ENCODE measurements around the gene VIPR2. TPM values are rescaled to one million over a fixed set of nuclear protein-coding genes. Genes with fewer than 3 reads are reported as not detected.
A peak's percentile ranks its signal among the peaks of the same experiment; 100 is the strongest.

The VIPR2 gene
- total and polyA plus RNA-seq, 2 experiments from 2014 or later, result 1.3 to 2.7 TPM

DNA sequence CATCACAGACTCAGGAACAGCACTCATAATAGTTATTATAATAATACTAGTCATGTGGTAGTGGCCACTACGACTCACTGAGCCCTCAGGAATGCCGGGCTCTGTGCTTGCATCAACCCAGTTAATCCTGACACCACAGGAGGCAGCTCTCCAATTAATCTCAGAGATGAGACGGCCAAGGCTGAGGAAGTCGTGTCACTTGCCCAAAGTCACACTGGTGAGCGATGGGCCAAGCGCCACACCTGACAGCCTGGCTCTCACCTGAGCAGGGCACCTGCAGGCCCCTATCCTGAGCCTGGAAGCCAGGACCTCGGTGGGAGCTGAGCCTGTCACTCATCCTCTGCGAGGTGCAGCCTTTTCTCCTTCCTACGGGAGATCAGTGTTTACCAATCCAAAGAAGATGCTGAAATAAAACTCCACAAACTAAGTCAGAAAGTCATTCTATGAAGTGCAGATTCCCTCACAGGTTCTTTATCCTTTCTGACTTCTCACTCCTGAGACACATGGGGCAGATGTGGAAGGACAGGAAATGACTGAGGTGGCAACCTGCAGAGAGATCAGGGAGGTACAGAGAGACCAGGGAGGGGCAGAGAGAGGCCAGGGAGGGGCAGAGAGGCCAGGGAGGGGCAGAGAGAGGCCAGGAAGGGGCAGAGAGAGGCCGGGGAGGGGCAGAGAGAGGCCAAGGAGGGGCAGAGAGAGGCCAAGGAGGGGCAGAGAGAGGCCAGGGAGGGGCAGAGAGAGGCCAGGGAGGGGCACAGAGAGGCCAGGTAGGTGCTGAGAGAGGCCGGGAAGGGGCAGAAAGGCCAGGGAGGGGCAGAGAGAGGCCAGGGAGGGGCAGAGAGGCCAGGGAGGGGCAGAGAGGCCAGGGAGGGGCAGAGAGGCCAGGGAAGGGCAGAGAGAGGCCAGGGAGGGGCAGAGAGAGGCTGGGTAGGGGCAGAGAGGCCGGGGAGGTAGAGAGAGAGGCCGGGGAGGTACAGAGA, 38.5 kb downstream of the VIPR2 start (continued):
- TF ChIP-seq, protein P1, sequence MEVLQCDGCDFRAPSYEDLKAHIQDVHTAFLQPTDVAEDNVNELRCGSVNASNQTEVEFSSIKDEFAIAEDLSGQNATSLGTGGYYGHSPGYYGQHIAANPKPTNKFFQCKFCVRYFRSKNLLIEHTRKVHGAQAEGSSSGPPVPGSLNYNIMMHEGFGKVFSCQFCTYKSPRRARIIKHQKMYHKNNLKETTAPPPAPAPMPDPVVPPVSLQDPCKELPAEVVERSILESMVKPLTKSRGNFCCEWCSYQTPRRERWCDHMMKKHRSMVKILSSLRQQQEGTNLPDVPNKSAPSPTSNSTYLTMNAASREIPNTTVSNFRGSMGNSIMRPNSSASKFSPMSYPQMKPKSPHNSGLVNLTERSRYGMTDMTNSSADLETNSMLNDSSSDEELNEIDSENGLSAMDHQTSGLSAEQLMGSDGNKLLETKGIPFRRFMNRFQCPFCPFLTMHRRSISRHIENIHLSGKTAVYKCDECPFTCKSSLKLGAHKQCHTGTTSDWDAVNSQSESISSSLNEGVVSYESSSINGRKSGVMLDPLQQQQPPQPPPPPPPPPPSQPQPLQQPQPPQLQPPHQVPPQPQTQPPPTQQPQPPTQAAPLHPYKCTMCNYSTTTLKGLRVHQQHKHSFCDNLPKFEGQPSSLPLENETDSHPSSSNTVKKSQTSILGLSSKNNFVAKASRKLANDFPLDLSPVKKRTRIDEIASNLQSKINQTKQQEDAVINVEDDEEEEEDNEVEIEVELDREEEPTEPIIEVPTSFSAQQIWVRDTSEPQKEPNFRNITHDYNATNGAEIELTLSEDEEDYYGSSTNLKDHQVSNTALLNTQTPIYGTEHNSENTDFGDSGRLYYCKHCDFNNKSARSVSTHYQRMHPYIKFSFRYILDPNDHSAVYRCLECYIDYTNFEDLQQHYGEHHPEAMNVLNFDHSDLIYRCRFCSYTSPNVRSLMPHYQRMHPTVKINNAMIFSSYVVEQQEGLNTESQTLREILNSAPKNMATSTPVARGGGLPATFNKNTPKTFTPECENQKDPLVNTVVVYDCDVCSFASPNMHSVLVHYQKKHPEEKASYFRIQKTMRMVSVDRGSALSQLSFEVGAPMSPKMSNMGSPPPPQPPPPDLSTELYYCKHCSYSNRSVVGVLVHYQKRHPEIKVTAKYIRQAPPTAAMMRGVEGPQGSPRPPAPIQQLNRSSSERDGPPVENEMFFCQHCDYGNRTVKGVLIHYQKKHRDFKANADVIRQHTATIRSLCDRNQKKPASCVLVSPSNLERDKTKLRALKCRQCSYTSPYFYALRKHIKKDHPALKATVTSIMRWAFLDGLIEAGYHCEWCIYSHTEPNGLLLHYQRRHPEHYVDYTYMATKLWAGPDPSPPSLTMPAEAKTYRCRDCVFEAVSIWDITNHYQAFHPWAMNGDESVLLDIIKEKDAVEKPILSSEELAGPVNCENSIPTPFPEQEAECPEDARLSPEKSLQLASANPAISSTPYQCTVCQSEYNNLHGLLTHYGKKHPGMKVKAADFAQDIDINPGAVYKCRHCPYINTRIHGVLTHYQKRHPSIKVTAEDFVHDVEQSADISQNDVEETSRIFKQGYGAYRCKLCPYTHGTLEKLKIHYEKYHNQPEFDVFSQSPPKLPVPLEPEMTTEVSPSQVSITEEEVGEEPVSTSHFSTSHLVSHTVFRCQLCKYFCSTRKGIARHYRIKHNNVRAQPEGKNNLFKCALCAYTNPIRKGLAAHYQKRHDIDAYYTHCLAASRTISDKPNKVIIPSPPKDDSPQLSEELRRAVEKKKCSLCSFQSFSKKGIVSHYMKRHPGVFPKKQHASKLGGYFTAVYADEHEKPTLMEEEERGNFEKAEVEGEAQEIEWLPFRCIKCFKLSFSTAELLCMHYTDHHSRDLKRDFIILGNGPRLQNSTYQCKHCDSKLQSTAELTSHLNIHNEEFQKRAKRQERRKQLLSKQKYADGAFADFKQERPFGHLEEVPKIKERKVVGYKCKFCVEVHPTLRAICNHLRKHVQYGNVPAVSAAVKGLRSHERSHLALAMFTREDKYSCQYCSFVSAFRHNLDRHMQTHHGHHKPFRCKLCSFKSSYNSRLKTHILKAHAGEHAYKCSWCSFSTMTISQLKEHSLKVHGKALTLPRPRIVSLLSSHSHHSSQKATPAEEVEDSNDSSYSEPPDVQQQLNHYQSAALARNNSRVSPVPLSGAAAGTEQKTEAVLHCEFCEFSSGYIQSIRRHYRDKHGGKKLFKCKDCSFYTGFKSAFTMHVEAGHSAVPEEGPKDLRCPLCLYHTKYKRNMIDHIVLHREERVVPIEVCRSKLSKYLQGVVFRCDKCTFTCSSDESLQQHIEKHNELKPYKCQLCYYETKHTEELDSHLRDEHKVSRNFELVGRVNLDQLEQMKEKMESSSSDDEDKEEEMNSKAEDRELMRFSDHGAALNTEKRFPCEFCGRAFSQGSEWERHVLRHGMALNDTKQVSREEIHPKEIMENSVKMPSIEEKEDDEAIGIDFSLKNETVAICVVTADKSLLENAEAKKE (CRISPR knock-in tag; IDR thresholded peaks at IDR 0.05), result no peak
- TF ChIP-seq CREB1 (CRISPR knock-in tag; IDR thresholded peaks at IDR 0.05; ENCODE audit: low read depth) (no peak), POLR2AphosphoS5 (IDR thresholded peaks at IDR 0.05; ENCODE audit: low read depth) (no peak)

DNA sequence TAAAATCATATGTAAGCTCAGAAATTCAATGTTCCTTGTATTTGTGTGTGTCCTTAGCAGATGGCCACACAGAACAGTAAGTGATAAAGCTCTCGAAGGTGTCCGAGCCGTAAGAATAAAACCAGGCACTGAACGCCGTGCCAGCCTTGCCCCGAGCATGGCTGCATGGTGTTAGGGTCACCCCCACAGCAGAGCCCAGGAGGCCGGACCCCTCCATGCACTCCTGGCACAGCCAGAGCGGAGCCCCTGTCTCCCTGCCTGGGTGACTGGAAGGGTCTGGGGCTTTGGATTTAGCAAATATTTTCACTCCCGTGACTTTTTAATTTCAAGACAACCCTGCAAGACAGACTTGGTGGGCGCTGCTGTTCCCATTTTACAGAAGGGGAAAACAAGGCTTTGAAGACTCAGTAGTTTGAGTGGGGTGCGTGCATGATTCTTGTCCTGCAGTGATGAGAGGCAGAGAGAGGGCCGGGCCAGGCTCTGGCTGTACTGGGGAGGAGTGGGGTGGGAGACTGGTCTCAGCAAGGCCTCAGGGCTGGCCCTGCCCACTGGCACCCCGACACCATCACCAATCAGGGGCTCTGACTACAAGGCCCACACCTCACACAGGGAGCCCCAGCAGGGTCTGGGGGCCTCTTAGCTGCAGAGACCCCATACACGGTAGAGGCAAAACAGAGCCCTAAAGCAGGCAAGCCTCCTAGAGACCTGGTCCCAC, 39.4 kb downstream of the VIPR2 start:
- no peak for ATAC-seq
- H3K4me3 ChIP-seq, result no peak overlapping the region
- no peaks in the 10 kb centered on the region for H3F3A ChIP-seq (replicated peaks; ENCODE audit: low read depth)
- TF ChIP-seq JUNB (IDR thresholded peaks at IDR 0.05; ENCODE audit: unreplicated experiment) (no peak), ZNF114 (CRISPR knock-in tag; IDR thresholded peaks at IDR 0.05) (no peak), STAT1 (IDR thresholded peaks at IDR 0.05; ENCODE audit: unreplicated experiment) (no peak), NANOG (IDR thresholded peaks at IDR 0.05; ENCODE audit: borderline replicate concordance) (no peak), REST (IDR thresholded peaks at IDR 0.05; ENCODE audit: unreplicated experiment) (no peak), POLR2AphosphoS5 (IDR thresholded peaks at IDR 0.05; ENCODE audit: low read depth) (no peak)
- TF ChIP-seq, protein P2, sequence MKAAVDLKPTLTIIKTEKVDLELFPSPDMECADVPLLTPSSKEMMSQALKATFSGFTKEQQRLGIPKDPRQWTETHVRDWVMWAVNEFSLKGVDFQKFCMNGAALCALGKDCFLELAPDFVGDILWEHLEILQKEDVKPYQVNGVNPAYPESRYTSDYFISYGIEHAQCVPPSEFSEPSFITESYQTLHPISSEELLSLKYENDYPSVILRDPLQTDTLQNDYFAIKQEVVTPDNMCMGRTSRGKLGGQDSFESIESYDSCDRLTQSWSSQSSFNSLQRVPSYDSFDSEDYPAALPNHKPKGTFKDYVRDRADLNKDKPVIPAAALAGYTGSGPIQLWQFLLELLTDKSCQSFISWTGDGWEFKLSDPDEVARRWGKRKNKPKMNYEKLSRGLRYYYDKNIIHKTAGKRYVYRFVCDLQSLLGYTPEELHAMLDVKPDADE (IDR thresholded peaks at IDR 0.05), result no peak
- TF ChIP-seq, protein P3, sequence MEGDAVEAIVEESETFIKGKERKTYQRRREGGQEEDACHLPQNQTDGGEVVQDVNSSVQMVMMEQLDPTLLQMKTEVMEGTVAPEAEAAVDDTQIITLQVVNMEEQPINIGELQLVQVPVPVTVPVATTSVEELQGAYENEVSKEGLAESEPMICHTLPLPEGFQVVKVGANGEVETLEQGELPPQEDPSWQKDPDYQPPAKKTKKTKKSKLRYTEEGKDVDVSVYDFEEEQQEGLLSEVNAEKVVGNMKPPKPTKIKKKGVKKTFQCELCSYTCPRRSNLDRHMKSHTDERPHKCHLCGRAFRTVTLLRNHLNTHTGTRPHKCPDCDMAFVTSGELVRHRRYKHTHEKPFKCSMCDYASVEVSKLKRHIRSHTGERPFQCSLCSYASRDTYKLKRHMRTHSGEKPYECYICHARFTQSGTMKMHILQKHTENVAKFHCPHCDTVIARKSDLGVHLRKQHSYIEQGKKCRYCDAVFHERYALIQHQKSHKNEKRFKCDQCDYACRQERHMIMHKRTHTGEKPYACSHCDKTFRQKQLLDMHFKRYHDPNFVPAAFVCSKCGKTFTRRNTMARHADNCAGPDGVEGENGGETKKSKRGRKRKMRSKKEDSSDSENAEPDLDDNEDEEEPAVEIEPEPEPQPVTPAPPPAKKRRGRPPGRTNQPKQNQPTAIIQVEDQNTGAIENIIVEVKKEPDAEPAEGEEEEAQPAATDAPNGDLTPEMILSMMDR (conservative IDR thresholded peaks at IDR 0.05; ENCODE audit: low read depth in 2 of 2), result no peak

More for the DNA sequence above, 39.4 kb downstream of the VIPR2 start:
- Histone ChIP-seq H4K20me1 (replicated peaks; ENCODE audit: insufficient read depth) (no peaks in the 10 kb centered on the region), H3K9me2 (ENCODE audit: insufficient read depth) (no peaks in the 10 kb centered on the region), H3K27ac (ENCODE audit: low read depth) (no peak overlapping the region), H3K4me2 (no peak overlapping the region), H3K79me2 (replicated peaks; ENCODE audit: insufficient read depth) (no peaks in the 10 kb centered on the region), H2AFZ (0 out of 2 replicates have a peak overlapping the region, but pooled peaks have one; percentile 10), H3K36me3 (ENCODE audit: insufficient read depth) (no peaks in the 10 kb centered on the region), H3K4me1 (ENCODE audit: insufficient read depth) (0 out of 2 replicates have a peak, but pooled peaks cover 7% of the 10 kb centered on the region), H3K27me3 (ENCODE audit: insufficient read depth) (no peaks in the 10 kb centered on the region)
- Mint-ChIP-seq H3K9me3 (peaks cover 82% of the 10 kb centered on the region), H3K27ac (no peak overlapping the region), H3K4me3 (no peak overlapping the region), H3K36me3 (ENCODE audit: low read depth) (peaks cover 24% of the 10 kb centered on the region), H3K27me3 (ENCODE audit: insufficient read depth, low read depth, poor library complexity) (peaks cover 7% of the 10 kb centered on the region), H3K4me1 (peaks cover 7% of the 10 kb centered on the region)
- DNase-seq (ENCODE audit: low spot score), result no peak

Measured in GM23338 (cell line).